ENCODE measurements around the gene TAL1.
A peak's percentile ranks its signal among the peaks of the same experiment; 100 is the strongest.
"Not testable (repeated sequence)": the region's sequence is repeated elsewhere in the genome, so short reads cannot be mapped to it uniquely, and the experiment has no call there.

TAL1 gene

DNA sequence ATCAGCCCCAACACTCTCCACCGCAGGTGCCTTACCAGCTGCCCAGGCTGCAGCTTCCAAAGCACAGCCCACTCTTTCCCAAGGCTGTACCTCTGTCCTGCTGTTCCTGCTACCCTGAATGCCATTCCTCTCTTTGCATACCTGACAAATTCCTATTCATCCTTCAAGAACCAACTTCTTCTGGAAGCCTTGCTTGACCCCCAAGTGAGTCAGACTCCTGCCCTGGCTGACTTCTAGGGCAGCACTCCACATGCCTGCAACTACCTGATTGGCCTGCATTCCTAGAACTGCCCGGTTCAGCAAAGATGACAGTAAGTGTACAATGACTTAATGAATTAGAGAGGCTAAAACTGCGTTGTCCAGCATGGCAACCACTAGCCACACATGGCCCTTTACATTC is 21.4 kb downstream of the TAL1 start:
- no peak for DNase-seq

DNA sequence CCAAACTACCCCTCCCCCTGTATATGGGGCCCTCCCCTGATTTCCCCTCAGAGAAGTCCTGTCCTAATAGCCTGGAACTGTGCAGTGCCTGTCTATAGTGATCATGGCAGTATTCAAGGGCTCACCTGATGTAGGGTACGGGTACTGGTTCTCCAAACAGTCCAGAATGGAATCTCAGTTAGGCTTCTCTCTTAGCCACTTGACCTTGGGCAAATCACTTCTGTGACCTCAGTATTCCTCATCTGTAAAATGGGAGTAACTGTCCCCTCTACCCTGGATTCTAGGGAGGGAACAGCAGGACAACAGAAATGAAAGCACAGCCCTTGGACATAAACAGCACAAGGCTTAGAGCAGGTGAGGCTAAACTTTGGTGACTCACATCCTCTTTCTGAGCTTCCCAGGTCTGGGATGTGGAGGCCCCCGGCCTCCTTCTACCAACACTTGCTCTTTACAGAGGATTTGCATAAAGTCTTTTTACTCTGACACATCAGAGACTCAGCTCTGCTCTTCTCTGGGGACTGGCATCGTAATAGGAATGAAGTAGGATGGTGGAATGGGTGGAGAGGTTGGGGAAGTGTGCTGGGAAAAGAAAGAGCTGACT is 22.2 kb downstream of the TAL1 start:
- no peak for DNase-seq

DNA sequence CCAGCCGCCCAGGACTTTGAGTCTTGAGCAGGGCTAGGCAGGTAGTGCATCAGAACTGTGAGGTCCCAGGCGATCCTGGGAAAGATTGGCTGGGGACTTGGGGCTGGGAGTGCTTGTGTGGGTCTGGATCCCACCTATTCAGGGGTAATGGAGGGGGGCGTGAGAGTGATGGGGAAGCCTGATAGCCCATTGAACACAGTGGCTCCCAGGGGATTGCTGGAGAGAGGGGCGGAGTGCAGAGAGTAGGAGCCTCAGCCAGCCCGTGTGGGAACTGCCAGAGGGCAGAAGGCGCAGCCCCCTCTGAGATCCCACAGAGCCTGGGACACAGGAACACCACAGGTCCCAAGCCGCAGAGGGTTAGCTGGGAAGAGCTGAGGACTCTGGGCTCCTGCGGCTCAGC is 22.9 kb downstream of the TAL1 start:
- DNase-seq = no peak

DNA sequence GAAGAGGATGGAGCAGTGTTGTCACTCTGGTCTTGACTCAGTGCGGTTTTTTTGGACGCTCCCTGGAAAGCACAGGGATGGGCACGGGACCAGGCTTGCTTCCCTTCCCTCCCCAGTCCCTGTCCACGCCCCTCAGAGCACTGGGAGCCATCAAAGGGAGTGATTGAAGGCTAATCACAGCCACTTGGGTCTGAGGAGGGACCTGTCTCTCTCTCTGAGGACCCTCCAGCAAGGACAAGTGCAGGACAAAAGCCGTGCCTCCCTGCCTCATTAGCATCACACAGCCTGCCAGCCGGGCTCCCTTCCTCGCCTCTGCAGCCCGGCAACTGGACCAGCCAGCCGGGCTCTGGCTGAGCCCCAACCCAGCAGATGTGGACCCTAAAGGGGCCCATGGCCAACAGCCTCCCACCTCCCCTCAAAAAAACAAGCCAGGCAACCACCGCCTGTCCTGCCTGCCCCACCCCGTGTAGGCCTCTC is 23.6 kb downstream of the TAL1 start:
- no peak for DNase-seq

DNA sequence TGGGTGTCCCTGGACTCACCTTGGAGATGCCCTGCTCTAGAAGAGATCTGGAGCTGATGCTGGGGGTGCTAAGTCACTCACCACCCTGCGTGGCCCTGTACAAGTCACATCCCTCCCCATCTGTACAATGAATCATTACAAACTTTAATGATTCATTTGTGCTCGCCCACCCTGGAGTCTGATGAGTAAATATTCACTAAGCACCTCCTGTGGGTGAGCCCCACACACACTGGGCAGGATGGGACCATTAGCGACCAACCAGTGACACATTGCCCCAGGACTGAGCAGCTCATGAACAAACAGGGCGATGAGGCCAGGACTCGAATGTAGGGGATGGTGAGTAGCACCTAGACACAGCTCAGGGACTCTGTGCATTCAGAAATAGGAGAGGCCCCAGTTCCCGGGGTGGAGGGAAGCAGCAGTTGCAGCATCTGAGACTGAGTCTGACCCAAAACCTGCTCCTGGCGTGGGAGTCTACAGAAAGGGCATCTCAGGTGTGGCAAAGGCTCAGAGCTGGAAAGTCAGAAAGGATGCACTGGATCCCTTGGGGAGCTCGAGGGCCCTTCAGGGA is 24.1 kb downstream of the TAL1 start:
- no peak for DNase-seq

DNA sequence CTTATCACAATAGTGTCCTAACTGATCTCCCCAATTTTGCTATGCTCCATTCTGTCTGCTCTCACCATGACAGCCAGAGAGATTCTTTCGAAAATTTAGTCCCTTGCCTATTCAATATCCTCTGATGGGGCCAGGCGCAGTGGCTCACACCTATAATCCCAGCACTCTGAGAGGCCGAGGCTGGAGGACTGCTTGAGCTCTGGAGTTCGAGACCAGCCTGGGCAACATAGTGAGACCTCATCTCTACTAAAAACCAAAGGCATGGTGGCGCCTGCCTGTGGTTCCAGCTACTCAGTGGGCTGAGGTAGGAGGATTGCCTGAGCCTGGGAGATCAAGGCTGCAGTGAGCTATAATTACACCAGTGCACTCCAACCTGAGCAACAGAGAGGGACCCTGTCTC is 26.1 kb downstream of the TAL1 start:
- no peak for DNase-seq

DNA sequence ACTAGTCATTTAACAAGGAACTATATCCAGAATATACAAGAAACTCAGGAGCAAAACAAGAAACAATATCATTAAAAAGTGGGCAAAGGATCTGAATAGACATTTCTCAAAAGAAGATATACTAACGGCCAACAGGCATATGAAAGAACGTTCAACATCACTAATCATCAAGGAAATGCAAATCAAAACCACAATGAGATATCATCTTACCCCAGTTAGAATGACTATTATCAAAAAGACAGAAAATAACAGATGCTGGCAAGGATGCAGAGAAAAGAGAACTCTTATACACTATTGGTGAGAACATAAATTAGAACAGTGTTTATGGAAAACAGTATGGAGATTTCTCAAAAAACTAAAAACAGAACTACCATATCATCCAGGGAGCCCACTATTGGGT is 28.5 kb downstream of the TAL1 start:
- DNase-seq = not testable (repeated sequence)

DNA sequence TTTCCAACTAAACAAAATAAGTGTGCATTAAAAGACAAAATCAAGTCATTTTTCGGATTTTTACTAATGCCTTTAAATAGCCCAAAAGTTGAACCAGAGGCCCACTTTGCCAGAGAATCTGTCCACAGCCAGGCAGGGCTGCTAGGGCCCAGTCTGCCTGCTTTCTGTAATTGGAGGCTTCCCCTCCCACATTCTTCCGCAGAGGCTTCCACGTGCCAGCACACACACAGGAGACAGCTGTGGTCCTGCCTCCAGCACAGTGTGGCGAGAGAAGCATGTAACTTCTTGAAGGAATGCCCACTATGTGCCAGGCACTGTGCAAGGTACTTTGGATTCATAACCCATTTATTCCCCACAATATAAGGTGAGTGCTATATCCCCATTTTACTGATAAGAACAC is 30.8 kb downstream of the TAL1 start:
- DNase-seq = no peak

DNA sequence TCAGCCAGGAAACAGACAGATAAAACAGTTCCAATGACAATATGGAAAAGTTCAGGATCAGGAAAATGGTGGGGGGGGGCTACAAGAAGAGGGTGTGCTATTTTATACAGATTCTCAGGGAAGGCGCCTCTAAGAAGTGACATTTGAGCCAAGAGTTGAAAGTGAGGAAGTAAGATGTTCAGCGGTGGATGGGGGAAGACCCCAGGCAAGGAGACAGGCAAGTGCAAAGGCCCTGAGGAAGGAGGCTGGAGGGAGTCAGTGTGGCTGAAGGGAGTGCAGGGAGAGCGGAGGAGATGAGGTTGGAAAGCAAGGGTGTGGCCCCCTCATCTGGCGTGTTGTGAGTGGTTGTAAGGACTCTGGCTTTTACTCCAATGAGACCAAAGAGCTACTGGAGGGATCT is 33.8 kb downstream of the TAL1 start:
- no peak for DNase-seq

DNA sequence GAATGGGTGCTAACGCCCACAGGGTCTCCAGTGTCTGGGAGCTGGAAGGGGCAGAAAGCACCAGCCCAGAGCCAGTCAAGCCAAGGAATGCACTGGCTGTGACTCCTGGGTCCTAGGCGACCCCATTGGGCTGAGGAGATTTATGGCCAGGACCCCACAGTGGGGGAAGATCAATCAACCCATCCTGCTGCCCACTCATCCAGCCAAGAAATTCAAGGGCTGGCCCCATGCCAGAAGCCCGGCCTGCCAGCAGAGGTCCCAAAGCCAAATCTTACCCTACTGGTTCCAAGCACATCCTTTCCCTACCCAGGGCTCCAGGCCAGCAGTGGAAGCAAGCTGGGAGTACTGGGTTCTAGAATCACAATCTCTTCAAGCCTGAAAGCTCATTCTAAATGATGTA is 35.4 kb downstream of the TAL1 start:
- DNase-seq = no peak

DNA sequence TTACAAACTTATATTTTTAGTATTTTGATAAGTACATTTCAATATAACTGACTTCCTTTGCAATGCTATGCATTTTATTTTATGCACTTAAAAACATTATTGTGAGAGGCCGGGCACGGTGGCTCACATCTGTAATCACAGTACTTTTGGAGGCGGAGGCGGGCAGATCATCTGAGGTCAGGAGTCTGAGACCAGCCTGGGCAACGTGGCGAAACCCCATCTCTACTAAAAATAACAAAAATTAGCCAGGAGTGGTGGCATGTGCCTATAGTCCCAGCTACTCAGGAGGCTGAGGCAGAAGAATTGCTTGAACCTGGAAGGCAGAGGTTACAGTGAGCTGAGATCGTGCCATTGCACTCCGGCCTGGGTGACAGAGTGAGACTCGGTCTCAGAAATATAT is 36.0 kb downstream of the TAL1 start:
- DNase-seq = not testable (repeated sequence)

DNA sequence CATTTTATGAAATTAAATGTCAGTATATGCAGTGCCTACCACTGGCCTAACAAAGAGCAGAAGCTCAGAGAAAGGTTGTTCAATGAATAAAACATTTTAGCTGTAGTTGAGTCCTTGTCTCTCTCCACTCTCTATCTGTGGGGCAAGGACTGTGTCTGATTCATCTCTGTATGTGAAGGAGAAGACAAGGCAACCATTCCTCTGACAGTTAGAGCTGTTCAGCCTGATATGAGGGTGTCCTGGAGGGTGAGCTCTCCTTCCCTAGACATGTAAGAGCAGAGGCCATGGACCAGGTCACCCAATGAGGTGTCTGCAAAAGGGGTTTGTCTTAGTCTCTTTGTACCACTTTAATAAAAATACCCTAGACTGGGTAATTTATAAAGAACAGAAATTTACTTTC is 37.7 kb downstream of the TAL1 start:
- DNase-seq = no peak

DNA sequence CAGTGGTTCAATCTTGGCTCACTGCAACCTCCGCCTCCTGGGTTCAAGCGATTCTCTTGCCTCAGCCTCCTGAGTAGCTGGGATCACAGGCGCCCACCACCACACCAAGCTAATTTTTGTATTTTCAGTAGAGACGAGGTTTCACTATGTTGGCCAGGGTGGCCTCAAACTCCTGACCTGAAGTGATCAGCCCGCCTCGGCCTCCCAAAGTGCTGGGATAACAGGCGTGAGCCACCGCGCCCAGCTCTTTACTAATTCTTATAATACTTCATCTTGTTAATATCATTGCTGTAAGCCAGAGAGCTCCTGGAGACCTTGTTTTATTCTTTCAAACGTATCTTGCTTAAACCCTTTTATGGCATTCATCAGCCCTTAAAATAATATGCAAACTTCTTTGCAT is 38.5 kb downstream of the TAL1 start:
- not testable (repeated sequence) for DNase-seq

DNA sequence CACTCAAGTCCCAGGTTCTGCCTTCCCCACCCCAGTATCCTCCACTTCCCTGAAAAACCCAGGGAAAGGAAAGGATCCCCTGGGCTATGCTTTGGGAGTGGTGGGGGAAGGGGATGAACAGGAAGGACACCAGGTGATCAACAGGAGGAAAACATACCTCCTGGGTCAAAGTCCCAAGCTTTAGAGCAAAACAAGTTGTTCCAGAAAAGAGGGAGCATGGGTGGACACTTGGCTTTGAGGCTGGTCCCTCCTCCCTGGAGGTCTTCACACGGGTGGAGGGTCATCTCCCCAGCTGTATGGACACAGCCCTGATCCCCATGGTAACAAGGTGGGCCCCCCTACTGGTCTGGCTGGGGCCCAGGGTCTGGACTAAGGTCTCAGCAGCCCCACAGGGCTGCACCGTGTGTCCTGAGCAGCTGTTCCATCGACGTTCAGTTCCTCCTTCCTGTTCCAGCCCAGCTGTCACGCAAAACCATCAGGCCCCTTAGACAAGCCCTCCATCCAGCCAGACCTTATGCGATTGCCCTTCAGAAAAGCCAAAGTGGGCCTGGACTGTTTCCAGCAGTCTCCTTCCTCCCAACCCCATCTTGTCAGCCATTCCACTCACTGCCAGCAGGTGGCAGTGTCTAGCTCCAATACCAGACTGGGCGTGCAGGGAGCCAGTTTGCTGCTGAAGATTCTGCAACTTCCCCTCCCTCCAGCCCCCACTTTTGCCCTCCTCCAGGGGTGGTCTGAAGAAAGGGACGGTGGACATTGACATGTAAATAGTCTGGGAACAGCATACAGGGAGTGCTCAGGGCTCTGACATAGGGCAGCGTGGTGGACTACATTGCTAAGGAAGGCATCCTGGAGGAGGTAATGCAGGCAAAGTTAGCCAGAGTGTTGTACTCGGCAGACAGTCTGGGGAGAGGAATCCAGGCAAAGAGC is 39.3 kb downstream of the TAL1 start:
- DNase-seq = peak; percentile 55

DNA sequence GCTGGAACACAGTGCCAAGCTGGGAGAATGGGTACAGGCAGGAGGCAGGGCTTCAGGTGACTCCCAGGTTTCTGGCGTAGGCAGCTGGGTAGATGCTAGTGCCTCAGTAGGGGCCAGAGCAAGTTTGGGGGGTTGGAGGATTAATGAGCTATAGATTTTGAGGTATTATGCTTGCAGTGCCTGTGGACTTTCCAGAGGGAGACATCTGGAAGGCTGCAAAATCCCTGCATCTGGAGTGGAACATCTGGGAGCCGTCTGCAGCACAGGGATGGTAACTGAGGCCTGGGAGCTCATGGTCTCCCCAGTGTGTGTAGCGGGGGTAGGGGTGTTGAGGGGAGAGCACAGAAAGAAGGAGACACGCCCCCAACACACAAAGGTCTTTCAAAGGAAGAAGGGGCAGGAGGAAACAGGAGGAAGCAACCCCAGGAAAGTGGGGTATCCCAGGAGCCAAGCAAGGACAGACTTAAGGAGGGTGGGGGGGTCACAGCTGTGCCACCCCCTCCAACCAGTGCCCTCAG is 40.0 kb downstream of the TAL1 start:
- DNase-seq = no peak

DNA sequence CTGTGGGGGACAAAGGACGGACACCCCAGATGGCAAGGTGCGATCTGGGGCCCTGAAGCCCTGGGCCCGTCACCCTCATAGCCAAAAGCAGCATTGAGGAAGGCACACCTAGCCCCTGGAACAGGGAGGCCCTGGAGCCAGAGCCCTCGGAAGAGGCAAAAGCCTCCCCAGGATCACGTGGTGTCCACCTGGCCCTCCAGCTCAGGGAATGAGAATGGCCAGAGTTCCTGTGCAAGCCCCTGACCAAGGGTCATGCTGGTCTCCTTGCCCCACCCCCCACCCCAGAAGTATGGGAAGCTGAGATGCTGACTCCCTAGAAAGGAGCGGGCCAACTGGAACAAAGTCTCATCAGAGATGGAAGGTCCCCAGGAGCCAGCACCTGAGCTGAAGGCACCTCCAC is 41.2 kb downstream of the TAL1 start:
- DNase-seq = no peak

DNA sequence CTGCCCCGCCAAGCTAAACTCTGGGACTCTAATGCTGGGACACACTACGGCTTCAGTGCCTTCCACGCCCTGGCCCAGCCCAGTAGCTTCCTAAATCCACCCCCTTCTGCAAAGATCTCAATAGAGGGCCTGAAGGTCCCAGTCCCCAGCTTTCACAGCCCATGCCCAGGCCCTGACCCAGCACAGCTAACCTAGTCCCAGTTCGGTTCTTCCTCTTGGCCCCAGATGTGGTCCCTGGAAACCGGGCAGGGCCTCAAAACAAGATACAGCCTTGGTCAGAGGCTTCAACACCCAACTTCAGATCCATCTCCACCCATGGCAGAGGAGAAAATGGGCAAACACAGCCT is 41.5 kb downstream of the TAL1 start:
- DNase-seq = no peak

DNA sequence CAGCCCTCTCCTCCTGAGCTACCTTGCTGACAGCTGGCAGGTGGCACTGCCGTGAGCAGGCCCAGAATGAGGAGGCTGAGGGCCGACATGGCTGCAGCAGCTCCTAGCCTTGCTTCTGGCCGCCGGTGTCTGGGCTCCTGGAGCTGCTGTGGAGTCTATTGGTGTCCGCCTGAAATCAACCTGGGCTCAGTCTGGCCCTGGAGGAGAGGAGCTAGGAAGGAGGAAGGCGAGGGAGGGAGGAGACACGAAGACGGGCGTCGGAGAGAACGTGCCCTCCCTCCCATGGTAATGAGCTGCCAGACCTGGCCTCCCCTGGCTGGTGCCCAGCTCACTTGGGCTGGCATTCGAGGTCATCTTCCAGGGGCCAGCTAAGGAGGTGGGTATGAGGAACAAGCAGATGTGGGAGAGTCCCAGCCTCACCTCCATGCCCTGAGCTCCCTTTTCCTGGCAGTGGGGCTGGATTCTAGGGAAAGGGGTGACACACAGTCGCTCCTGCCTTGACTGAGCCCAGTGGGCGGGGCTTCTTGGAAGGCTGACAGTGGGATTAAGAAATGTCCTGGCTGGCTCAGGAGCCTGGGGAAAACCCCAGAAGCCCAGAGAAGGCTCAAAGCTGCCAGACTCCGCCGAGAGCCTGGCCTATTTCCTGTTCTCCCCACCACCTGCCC is 42.0 kb downstream of the TAL1 start, which contains the start of gene PDZK1IP1:
TSS of gene PDZK1IP1 (minus strand) at position 193 of the 665 bp plus-strand sequence. CDS start at position 89, 104 bp downstream.
- no peak for DNase-seq

DNA sequence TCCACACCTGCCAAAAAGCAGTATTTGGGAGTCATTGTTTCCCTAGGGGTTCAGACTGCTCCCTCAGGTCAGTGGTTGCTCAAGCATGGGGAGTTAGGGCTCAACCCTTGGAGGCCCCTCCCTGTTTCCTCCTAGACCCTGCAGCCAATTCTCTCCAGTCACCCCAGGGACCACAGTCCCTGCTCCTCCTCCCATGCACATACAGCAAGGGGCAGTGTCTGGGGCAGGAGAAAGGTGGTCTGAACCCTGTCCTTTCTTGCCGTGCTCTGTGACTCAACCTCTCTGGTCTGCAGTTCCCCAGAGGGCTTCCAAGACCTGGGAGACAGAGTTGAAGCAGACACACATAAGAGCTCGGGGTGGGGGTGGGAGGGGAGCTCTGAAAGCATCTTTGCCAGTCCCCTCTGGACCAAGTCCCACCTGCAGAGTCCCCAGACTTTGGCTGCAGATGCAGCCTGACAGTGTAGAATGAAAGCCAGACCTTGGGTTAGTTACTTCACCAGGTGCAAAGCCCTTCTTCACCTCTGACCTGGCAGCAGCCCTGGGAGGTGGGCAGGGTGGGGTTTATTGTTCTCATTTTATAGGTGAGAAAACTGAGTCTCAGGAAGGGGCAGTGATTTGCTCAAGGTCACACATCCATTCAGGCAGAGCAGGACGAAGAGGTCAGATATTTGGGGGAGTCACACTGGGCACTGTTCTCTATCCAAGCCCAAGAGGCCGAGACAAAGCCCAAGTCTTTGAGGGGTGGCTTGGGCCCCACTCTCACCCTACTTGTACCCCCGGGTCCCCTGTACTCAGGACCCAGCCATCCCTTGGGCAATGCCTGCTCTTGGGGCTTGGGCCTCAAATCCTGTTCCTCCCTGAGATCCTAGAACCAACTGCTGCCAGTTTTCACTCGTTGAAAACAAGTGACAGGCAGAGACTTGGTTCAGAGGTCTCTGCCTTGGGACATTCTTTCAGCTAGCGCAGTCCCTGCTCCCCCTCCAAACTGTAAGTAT is 42.9 kb downstream of the TAL1 start:
- DNase-seq = no peak

DNA sequence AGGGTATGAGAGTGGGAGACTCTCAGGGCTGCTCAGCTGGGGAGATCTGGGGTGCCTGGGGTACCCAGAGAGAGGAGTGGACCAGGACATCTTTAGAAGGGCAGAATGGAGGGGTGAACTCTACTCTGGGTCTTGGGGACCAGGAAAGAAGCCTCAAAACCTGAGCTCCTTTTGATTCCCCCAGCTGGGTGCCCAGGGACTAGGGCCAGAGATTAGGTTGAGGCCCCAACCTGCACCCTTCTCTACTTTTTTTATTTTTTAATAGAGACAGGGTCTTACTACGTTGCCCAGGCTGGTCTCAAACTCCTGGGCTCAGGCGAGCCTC is 44.1 kb downstream of the TAL1 start:
- no peak for DNase-seq

DNA sequence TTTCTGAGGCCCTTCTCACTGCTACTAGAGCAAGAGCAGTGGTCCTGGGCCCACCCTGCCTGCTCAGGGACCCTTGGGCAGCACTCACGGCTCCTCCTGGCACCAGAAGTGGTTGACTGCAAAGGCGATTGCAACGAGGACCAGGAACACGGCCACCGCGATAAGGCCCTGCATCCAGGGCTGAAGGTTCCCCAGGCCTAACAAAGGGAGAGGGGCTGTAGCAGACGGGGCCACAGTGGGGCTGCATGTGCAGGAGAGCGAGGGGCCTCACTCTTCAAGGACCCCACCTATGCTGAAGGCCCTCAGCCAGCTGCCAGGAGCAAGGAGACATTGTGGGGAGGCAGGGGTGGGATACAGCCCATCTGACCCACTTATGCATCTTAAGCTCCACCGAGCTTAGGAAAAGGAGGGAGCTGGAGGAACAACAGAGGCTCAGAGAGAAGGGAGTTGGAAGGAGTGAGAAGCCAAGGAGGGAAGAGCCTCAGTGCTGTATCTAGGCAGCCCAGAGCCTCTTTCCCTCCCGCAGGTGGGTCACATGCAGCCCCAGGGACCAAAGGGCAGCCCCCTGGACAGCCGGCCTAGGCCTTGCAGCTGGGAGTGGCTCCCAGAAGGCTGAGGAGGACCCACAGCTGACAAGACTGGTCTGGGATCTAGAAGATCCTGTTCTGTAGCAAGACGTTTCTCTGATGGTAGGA is 44.6 kb downstream of the TAL1 start:
- no peak for DNase-seq

Measured in NCI-H69 (cell line).